GM10248 (cell line): ENCODE data around the gene GMPR2.
"Not testable (repeated sequence)": the region's sequence is repeated elsewhere in the genome, so short reads cannot be mapped to it uniquely, and the experiment has no call there.

Experiments used
- CTCF ChIA-PET: fragments of 300-600 bp; sonication (Branson Sonifier 250); formaldehyde crosslinking; extraction: SDS; loops from one replicate; lab custom pipeline; 2021; ENCODE audit warnings: antibody characterized with exemption; lab: Yijun Ruan, JAX
- POLR2A ChIA-PET: fragments of 350-650 bp; sonication (Branson Sonifier 250); formaldehyde crosslinking; extraction: SDS; loops from one replicate; lab custom pipeline; 2020; ENCODE audit warnings: antibody characterized with exemption; lab: Yijun Ruan, JAX
- DNase-seq: peaks from one replicate; pipeline ENCODE4 v3.0.0; 2012; ENCODE audit errors: extremely low spot score
- CTCF ChIP-seq: IDR thresholded peaks from 2 replicates; pipeline ENCODE4 v1.5.1; 2012; ENCODE audit warnings: mild to moderate bottlenecking, low read depth; ENCODE audit errors: extremely low read depth, missing control alignments, control extremely low read depth

GMPR2 gene

GRCh38 chr14:24238527-24239037 lies 5.9 kb downstream of the GMPR2 start:
- no peak for TF ChIP-seq CTCF
- no peak for DNase-seq
- POLR2A ChIA-PET: interaction anchor here (0.9 kb wide), 1 partner anchor 25 kb away, joined by 3 read pairs; the partner anchor contains the start of gene CHMP4A
- CTCF ChIA-PET: interaction anchor here (1.4 to 7.5 kb wide), 9 partner anchors 19 to 194 kb away, joined by 3 to 56 read pairs (median 9); partner anchors contain the start of genes CHMP4A, CIDEB, DHRS1 and IRF9

GRCh38 chr14:24240110-24240918 lies 7.6 kb downstream of the GMPR2 start:
- DNase-seq: no peak
- POLR2A ChIA-PET: no interaction called here
- CTCF ChIA-PET: interaction anchor here (0.8 to 10.1 kb wide), 9 partner anchors 7 to 191 kb away, joined by 3 to 323 read pairs (median 22); partner anchors contain the start of genes CBLN3, CIDEB, DHRS1 and GMPR2
- TF ChIP-seq CTCF: no peak

GRCh38 chr14:24241829-24242443 lies 9.2 kb downstream of the GMPR2 start:
- TF ChIP-seq CTCF: peak; percentile 11
- ChIA-PET CTCF (interaction anchor here (0.7 to 10.1 kb wide), 40 partner anchors 9 to 610 kb away, joined by 3 to 323 read pairs (median 6); partner anchors contain the start of genes CBLN3, CIDEB, DHRS1 and EMC9), POLR2A (interaction anchor here (0.7 to 1.9 kb wide), 20 partner anchors 9 to 195 kb away, joined by 3 to 13 read pairs (median 4); partner anchors contain the start of genes CHMP4A, CIDEB, DHRS1 and GMPR2)
- DNase-seq: peak; percentile 97

- ChIA-PET POLR2A (interaction anchor here (1.4 to 1.9 kb wide), 6 partner anchors 27 to 65 kb away, joined by 5 to 13 read pairs (median 10); partner anchors contain the start of genes CIDEB, RABGGTA and TM9SF1), CTCF (interaction anchor here (0.7 to 10.1 kb wide), 29 partner anchors 9 to 193 kb away, joined by 3 to 323 read pairs (median 10); partner anchors contain the start of genes CBLN3, CIDEB, DHRS1 and EMC9)
- no peak for DNase-seq
- TF ChIP-seq CTCF: no peak
These were observed 10.7 kb downstream of the GMPR2 start for GRCh38 chr14:24243336-24243836.

GRCh38 chr14:24245350-24245749 lies 12.6 kb downstream of the GMPR2 start:
- CTCF ChIA-PET: interaction anchor here (1.1 to 10.1 kb wide), 6 partner anchors 9 to 186 kb away, joined by 3 to 323 read pairs (median 18); partner anchors contain the start of genes CIDEB, DHRS1, LTB4R and LTB4R2
- POLR2A ChIA-PET, DNase-seq: not testable (repeated sequence)

GRCh38 chr14:24246765-24247212 lies 14.1 kb downstream of the GMPR2 start:
- DNase-seq: peak; percentile 67
- CTCF ChIA-PET: interaction anchor here (0.7 to 10.1 kb wide), 14 partner anchors 10 to 185 kb away, joined by 3 to 323 read pairs (median 4); partner anchors contain the start of genes CIDEB, DHRS1, LTB4R and LTB4R2
- no peak for TF ChIP-seq CTCF
- POLR2A ChIA-PET: interaction anchor here (1.0 to 2.3 kb wide), 3 partner anchors 23 to 33 kb away, joined by 4 to 9 read pairs (median 5); partner anchors contain the start of gene RABGGTA
